Measurements from ENCODE around the gene TRPM2. TPM values are rescaled to one million over a fixed set of nuclear protein-coding genes. Genes with fewer than 3 reads are reported as not detected.

The TRPM2 gene
- polyA plus RNA-seq, 4 donors, result 0.89 to 2.7 (median 2.3) TPM

DNA sequence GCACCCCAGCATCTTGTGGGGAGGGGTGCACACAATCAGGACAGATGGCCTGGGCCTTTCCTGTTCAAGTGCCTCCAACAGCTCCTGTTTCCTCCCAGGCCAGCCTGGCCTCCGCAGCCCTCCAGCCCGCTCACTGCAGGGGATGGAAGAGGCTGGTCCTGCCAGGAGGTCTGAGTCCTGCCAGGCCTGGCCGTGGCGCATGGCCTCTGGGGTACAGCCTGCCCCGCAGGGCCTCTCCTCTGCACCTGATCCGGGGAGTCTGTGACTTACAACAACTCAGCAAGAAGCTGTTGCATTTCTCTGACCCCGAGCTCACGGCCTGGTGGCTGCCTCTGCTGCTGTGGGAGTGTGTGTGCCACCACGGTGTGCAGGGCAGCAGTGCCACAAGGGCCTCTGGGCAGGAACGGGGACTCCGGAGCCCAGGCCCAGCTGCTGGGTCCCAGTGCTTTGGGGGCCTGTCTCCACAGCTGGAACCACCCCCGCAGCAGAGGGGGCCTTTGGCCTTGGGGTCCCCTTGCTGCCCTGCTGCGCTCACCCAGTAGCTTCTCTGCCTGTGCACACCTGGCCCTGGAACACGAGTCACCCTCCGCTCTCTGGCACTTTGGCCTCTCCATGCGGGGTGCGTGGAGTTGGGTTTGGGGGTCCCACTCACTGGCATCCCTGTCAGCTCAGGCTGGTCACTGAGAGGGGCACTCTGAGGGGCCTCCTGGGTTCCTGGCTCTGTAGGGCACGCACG lies 84.4 kb downstream of the TRPM2 start:
- H3K4me1 ChIP-seq (ENCODE audit: control insufficient read depth in 3 of 3, insufficient read depth in 2 of 3, low read depth in 1 of 3, low read length in 2 of 3), result no peaks in the 10 kb centered on the region
- no peak overlapping the region for H3K27ac ChIP-seq (ENCODE audit: low read depth in 1 of 3, low read length in 2 of 3)
- no peak for FAIRE-seq
- no peak for DNase-seq
- 81 to 90% (median 84%) methylated on average over 19 of the region's 19 CpGs for WGBS, 3 donors
- no peak overlapping the region for H3K4me3 ChIP-seq (ENCODE audit: low read depth in 1 of 3, low read length in 3 of 3)
- H3K9me3 ChIP-seq (ENCODE audit: control insufficient read depth in 2 of 2, insufficient read depth in 1 of 2, low read depth in 1 of 2, low read length in 1 of 2), result no peaks in the 10 kb centered on the region
- H3K27me3 ChIP-seq (ENCODE audit: control insufficient read depth in 3 of 3, insufficient read depth in 3 of 3, low read length in 3 of 3), result no peaks in the 10 kb centered on the region
- H3K36me3 ChIP-seq (ENCODE audit: control insufficient read depth in 3 of 3, insufficient read depth in 2 of 3, low read depth in 1 of 3, low read length in 3 of 3), result no peaks in the 10 kb centered on the region

DNA sequence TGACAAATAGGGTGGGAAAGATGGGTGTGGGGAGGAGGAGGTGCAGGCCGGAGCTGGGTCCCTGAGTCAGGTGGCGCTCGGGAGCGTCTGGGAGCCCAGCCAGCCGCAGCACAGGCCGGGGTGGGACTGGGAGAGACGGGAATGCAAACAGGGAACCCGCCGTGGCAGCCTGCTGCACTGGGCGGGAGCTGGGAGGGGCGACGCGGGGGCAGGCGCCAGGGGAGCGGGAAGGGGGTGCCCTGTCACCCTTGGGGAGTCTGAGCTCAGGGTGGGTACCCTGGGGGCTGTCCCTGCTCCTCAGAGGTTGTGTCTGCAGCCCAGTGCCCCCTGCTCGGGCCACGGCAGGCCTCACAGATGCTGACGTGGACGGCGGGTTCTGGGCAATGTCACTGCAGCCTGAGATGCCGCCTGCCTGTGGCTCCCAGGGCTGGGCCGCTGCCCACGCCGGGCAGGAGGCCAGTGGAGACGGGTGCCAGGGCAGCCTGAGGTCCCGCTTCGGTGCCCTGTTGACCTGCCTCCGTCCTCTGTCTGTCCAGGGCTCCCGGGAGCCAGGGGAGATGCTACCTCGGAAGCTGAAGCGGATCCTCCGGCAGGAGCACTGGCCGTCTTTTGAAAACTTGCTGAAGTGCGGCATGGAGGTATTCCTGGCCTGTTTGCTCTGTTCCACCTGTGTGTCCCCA lies 85.2 kb downstream of the TRPM2 start:
- DNase-seq, result peak in 1 of 2 donors; percentile 20

DNA sequence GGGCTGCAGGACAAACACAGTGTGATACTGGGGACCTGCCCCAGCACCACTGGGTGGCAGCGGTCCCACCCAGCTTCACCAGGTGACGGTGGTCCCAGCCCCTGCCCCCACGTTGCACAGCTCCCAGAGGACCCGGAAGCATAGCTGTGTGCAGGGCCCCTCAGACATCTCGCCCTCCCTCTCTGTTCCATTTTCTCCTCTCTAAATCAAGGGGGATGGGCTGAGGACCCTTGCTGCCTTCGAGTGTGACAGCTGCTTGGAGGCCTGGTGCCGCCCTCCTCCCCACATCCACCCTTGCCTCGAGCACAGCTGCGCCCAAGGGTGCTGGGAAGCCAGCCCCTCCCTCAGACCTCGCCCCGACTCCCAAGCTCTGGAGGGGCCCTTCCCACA lies 85.8 kb downstream of the TRPM2 start:
- WGBS, 3 donors, result 50 to 75% (median 66%) methylated on average over 11 of the region's 11 CpGs
- H3K27me3 ChIP-seq (ENCODE audit: control insufficient read depth in 3 of 3, insufficient read depth in 3 of 3, low read length in 3 of 3), result no peaks in the 10 kb centered on the region
- H3K9me3 ChIP-seq (ENCODE audit: control insufficient read depth in 2 of 2, insufficient read depth in 1 of 2, low read depth in 1 of 2, low read length in 1 of 2), result no peaks in the 10 kb centered on the region
- no peak overlapping the region for H3K27ac ChIP-seq (ENCODE audit: low read depth in 1 of 3, low read length in 2 of 3)
- H3K4me1 ChIP-seq (ENCODE audit: control insufficient read depth in 3 of 3, insufficient read depth in 2 of 3, low read depth in 1 of 3, low read length in 2 of 3), result no peaks in the 10 kb centered on the region
- no peak for DNase-seq
- no peak overlapping the region for H3K4me3 ChIP-seq (ENCODE audit: low read depth in 1 of 3, low read length in 3 of 3)
- FAIRE-seq, result no peak
- H3K36me3 ChIP-seq (ENCODE audit: control insufficient read depth in 3 of 3, insufficient read depth in 2 of 3, low read depth in 1 of 3, low read length in 3 of 3), result no peaks in the 10 kb centered on the region

More for the DNA sequence above, 85.2 kb downstream of the TRPM2 start:
- Histone ChIP-seq H3K36me3 (ENCODE audit: control insufficient read depth in 3 of 3, insufficient read depth in 2 of 3, low read depth in 1 of 3, low read length in 3 of 3) (no peaks in the 10 kb centered on the region), H3K27me3 (ENCODE audit: control insufficient read depth in 3 of 3, insufficient read depth in 3 of 3, low read length in 3 of 3) (no peaks in the 10 kb centered on the region), H3K4me1 (ENCODE audit: control insufficient read depth in 3 of 3, insufficient read depth in 2 of 3, low read depth in 1 of 3, low read length in 2 of 3) (no peaks in the 10 kb centered on the region), H3K9me3 (ENCODE audit: control insufficient read depth in 2 of 2, insufficient read depth in 1 of 2, low read depth in 1 of 2, low read length in 1 of 2) (no peaks in the 10 kb centered on the region), H3K4me3 (ENCODE audit: low read depth in 1 of 3, low read length in 3 of 3) (no peak overlapping the region), H3K27ac (ENCODE audit: low read depth in 1 of 3, low read length in 2 of 3) (no peak overlapping the region)
- 19 to 69% (median 34%) methylated on average over 23 to 34 of the region's 34 CpGs for WGBS, 3 donors
- no peak for FAIRE-seq

DNA sequence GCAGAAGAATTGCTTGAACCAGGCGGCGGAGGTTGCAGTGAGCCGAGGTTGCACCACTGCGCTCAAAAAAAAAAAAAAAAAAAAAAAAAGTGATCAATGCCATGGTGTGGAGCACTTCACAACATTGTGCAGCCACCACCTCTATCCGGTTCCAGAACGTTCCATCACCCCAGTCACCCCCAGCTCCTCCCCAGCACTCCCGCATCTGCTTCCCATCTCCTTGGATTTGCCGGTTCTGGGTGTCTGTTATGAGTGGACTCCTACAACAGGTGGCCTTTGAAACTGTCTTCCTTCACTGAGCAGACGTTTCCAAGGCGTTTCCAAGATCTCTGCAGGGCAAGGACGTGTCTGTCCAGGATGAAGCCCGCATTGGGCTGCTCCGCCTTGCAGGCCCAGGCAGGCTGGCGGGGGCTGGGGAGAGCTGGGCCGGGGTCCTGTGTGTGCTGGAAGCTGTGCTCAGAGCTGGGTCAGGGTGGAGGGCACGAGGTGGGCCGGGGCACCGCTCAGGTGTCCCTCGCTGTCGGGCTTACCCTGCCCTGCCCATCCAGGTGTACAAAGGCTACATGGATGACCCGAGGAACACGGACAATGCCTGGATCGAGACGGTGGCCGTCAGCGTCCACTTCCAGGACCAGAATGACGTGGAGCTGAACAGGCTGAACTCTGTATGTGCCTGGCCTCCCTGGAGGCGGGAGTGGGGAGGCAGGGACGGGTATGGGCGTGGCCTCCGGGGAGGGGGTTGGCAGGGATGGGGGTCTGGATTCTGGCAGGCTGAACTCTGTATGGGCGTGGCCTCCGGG lies 87.0 kb downstream of the TRPM2 start:
- no peaks in the 10 kb centered on the region for H3K36me3 ChIP-seq (ENCODE audit: control insufficient read depth in 3 of 3, insufficient read depth in 2 of 3, low read depth in 1 of 3, low read length in 3 of 3)
- peaks cover 0 to 3% of the 10 kb centered on the region in 2 donors for H3K9me3 ChIP-seq (ENCODE audit: control insufficient read depth in 2 of 2, insufficient read depth in 1 of 2, low read depth in 1 of 2, low read length in 1 of 2)
- H3K27ac ChIP-seq (ENCODE audit: low read depth in 1 of 3, low read length in 2 of 3), result no peak overlapping the region
- DNase-seq, result no peak
- 75 to 81% (median 75%) methylated on average over 27 to 32 of the region's 33 CpGs for WGBS, 3 donors
- H3K4me3 ChIP-seq (ENCODE audit: low read depth in 1 of 3, low read length in 3 of 3), result no peak overlapping the region
- H3K4me1 ChIP-seq (ENCODE audit: control insufficient read depth in 3 of 3, insufficient read depth in 2 of 3, low read depth in 1 of 3, low read length in 2 of 3), result no peaks in the 10 kb centered on the region
- no peaks in the 10 kb centered on the region for H3K27me3 ChIP-seq (ENCODE audit: control insufficient read depth in 3 of 3, insufficient read depth in 3 of 3, low read length in 3 of 3)
- no peak for FAIRE-seq

DNA sequence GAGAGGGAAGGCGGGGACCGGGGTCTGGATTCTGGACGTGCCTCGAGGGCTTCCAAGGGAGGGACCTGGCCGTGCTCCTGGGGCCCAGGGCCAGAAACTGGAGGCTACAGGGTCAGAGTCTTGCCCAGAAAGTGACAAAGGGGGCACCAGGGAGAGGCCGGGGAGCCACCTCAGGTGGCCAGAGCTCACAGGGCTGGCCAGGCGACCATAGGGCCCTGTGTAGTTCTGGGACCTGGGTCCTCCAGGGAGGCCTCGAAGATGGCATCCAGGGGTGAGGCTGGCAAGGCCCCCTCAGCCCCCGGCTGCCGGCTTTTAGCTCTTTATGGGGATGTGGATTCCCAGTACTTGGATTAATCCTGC lies 87.6 kb downstream of the TRPM2 start:
- WGBS, 3 donors, result 68 to 80% (median 69%) methylated on average over 9 to 10 of the region's 10 CpGs
- no peak overlapping the region for H3K27ac ChIP-seq (ENCODE audit: low read depth in 1 of 3, low read length in 2 of 3)
- H3K36me3 ChIP-seq (ENCODE audit: control insufficient read depth in 3 of 3, insufficient read depth in 2 of 3, low read depth in 1 of 3, low read length in 3 of 3), result no peaks in the 10 kb centered on the region
- DNase-seq (no peak), FAIRE-seq (no peak)
- no peaks in the 10 kb centered on the region for H3K27me3 ChIP-seq (ENCODE audit: control insufficient read depth in 3 of 3, insufficient read depth in 3 of 3, low read length in 3 of 3)
- H3K4me1 ChIP-seq (ENCODE audit: control insufficient read depth in 3 of 3, insufficient read depth in 2 of 3, low read depth in 1 of 3, low read length in 2 of 3), result no peaks in the 10 kb centered on the region
- no peak overlapping the region for H3K4me3 ChIP-seq (ENCODE audit: low read depth in 1 of 3, low read length in 3 of 3)
- H3K9me3 ChIP-seq (ENCODE audit: control insufficient read depth in 2 of 2, insufficient read depth in 1 of 2, low read depth in 1 of 2, low read length in 1 of 2), result peaks cover 0 to 3% of the 10 kb centered on the region in 2 donors

DNA sequence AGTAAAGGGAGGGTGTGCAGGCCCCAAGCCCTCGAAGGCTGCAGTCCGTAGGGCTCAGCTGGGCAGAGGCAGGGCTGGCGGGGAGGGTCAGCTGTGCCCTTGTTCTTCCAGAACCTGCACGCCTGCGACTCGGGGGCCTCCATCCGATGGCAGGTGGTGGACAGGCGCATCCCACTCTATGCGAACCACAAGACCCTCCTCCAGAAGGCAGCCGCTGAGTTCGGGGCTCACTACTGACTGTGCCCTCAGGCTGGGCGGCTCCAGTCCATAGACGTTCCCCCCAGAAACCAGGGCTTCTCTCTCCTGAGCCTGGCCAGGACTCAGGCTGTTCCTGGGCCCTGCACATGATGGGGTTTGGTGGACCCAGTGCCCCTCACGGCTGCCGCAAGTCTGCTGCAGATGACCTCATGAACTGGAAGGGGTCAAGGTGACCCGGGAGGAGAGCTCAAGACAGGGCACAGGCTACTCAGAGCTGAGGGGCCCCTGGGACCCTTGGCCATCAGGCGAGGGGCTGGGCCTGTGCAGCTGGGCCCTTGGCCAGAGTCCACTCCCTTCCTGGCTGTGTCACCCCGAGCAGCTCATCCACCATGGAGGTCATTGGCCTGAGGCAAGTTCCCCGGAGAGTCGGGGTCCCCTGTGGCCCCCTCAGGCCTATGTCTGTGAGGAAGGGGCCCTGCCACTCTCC lies 88.3 kb downstream of the TRPM2 start:
- H3K27me3 ChIP-seq (ENCODE audit: control insufficient read depth in 3 of 3, insufficient read depth in 3 of 3, low read length in 3 of 3), result no peaks in the 10 kb centered on the region
- WGBS, 3 donors, result 84 to 86% (median 86%) methylated on average over 19 to 20 of the region's 20 CpGs
- no peak overlapping the region for H3K27ac ChIP-seq (ENCODE audit: low read depth in 1 of 3, low read length in 2 of 3)
- DNase-seq (no peak), FAIRE-seq (no peak)
- H3K4me3 ChIP-seq (ENCODE audit: low read depth in 1 of 3, low read length in 3 of 3), result no peak overlapping the region
- H3K9me3 ChIP-seq (ENCODE audit: control insufficient read depth in 2 of 2, insufficient read depth in 1 of 2, low read depth in 1 of 2, low read length in 1 of 2), result peaks cover 0 to 3% of the 10 kb centered on the region in 2 donors
- H3K36me3 ChIP-seq (ENCODE audit: control insufficient read depth in 3 of 3, insufficient read depth in 2 of 3, low read depth in 1 of 3, low read length in 3 of 3), result no peaks in the 10 kb centered on the region
- no peaks in the 10 kb centered on the region for H3K4me1 ChIP-seq (ENCODE audit: control insufficient read depth in 3 of 3, insufficient read depth in 2 of 3, low read depth in 1 of 3, low read length in 2 of 3)

DNA sequence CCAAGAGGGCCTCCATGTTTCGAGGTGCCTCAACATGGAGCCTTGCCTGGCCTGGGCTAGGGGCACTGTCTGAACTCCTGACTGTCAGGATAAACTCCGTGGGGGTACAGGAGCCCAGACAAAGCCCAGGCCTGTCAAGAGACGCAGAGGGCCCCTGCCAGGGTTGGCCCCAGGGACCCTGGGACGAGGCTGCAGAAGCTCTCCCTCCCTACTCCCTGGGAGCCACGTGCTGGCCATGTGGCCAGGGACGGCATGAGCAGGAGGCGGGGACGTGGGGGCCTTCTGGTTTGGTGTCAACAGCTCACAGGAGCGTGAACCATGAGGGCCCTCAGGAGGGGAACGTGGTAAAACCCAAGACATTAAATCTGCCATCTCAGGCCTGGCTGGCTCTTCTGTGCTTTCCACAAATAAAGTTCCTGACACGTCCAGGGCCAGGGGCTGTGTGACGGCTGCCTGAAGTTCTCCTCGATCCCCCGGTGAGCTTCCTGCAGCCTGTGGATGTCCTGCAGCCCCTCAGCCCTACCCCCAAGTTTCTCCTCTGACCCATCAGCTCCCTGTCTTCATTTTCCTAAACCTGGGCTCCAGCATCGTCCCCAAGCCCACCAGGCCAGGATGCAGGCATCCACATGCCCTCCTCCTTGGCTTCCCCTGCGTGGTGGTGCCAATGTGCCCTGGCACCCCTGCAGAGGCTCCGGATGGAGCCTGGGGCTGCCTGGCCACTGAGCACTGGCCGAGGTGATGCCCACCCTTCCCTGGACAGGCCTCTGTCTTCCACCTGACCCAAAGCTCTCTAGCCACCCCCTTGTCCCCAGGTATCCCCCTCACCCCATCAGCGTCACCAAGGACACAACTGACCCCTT lies 89.1 kb downstream of the TRPM2 start:
- DNase-seq (no peak), FAIRE-seq (no peak)
- H3K27ac ChIP-seq (ENCODE audit: low read depth in 1 of 3, low read length in 2 of 3), result no peak overlapping the region
- WGBS, 3 donors, result 72 to 81% (median 75%) methylated on average over 19 of the region's 19 CpGs
- no peak overlapping the region for H3K4me3 ChIP-seq (ENCODE audit: low read depth in 1 of 3, low read length in 3 of 3)
- H3K27me3 ChIP-seq (ENCODE audit: control insufficient read depth in 3 of 3, insufficient read depth in 3 of 3, low read length in 3 of 3), result no peaks in the 10 kb centered on the region
- no peaks in the 10 kb centered on the region for H3K4me1 ChIP-seq (ENCODE audit: control insufficient read depth in 3 of 3, insufficient read depth in 2 of 3, low read depth in 1 of 3, low read length in 2 of 3)
- H3K36me3 ChIP-seq (ENCODE audit: control insufficient read depth in 3 of 3, insufficient read depth in 2 of 3, low read depth in 1 of 3, low read length in 3 of 3), result no peaks in the 10 kb centered on the region
- H3K9me3 ChIP-seq (ENCODE audit: control insufficient read depth in 2 of 2, insufficient read depth in 1 of 2, low read depth in 1 of 2, low read length in 1 of 2), result peaks cover 0 to 3% of the 10 kb centered on the region in 2 donors
